GM12873 (cell line): Measurements from ENCODE around the gene TIMM22.

ENCODE experiments used
- CTCF ChIP-seq: IDR thresholded peaks from 2 replicates; pipeline ENCODE4 v1.5.1; 2012; ENCODE audit warnings: low read depth, mild to moderate bottlenecking, moderate library complexity, low read length, control low read depth; ENCODE audit not compliant: insufficient read depth; ENCODE audit errors: missing control alignments

Gene TIMM22

GRCh38 chr17:1001640-1002411 is 4.9 kb downstream of the TIMM22 start:
- no peak for TF ChIP-seq CTCF

GRCh38 chr17:1002412-1002753 is 5.5 kb downstream of the TIMM22 start:
- no peak for TF ChIP-seq CTCF

GRCh38 chr17:1002771-1003555 is 6.0 kb downstream of the TIMM22 start:
- no peak for TF ChIP-seq CTCF

GRCh38 chr17:1003633-1003971 is 6.7 kb downstream of the TIMM22 start:
- TF ChIP-seq CTCF = no peak

- TF ChIP-seq CTCF = no peak
These were observed 7.2 kb downstream of the TIMM22 start for GRCh38 chr17:1003972-1004768.

GRCh38 chr17:1004769-1005295 is 7.9 kb downstream of the TIMM22 start:
- no peak for TF ChIP-seq CTCF
